SU-DHL-6 (cell line): ENCODE results near the gene OR8J1.

Experiments
- CTCF ChIP-seq: fragments of 200-600 bp; sonication (generic); IDR thresholded peaks from one replicate; pipeline ENCODE4 v1.5.1; 2017; ENCODE audit warnings: antibody characterized with exemption, mild to moderate bottlenecking, low read length, moderate library complexity; ENCODE audit not compliant: insufficient read depth, poor library complexity, severe bottlenecking
- EZH2phosphoT487 ChIP-seq: fragments of 200-600 bp; sonication (generic), shearing (Covaris generic); conservative IDR thresholded peaks from 2 replicates; pipeline ENCODE4 v1.6.1; 2018; ENCODE audit warnings: mild to moderate bottlenecking, antibody characterized with exemption, low read length, moderate library complexity, mixed read lengths

GRCh38 chr11:56340289-56340688, 13.8 kb upstream of the OR8J1 start:
- no peak for TF ChIP-seq CTCF
- TF ChIP-seq EZH2phosphoT487 = no peak
